GM19395 (cell line): ENCODE results near the gene LIPA.
A peak's percentile ranks its signal among the peaks of the same experiment; 100 is the strongest.
"Not testable (repeated sequence)": the region's sequence is repeated elsewhere in the genome, so short reads cannot be mapped to it uniquely, and the experiment has no call there.

Source experiments
- ATAC-seq: cut with Tn5 transposase; IDR thresholded peaks from one replicate; pipeline ENCODE4 v1.9.1; 2021; ENCODE audit warnings: mild to moderate bottlenecking, moderate library complexity; ENCODE audit not compliant: unreplicated experiment

Gene LIPA

DNA sequence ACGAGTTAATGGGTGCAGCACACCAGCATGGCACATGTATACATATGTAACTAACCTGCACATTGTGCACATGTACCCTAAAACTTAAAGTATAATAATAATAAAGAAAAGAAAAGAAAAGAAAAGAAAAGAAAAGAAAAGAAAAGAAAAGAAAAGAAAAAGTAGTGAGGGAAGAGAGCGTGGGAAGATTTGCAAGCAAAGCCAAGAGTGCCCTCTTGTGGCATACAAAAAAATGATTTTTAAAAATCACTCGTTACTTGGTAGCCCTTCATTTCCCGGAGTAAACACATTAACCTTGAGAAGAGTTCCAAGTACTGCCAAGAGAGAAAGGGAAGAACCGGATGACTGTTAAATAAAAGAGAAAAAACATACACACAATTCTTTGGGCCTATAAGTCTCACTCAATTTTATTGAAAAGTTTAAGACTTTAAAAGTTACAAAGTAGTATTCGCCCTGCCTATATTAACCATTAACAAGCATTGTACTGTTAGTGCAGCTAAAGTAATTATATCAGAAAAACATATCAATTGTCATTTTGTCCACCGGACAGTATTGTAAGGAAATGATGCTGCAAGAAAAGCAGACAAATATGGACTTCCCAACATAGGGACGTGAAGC, 38.3 kb downstream of the LIPA start:
- ATAC-seq: no peak

DNA sequence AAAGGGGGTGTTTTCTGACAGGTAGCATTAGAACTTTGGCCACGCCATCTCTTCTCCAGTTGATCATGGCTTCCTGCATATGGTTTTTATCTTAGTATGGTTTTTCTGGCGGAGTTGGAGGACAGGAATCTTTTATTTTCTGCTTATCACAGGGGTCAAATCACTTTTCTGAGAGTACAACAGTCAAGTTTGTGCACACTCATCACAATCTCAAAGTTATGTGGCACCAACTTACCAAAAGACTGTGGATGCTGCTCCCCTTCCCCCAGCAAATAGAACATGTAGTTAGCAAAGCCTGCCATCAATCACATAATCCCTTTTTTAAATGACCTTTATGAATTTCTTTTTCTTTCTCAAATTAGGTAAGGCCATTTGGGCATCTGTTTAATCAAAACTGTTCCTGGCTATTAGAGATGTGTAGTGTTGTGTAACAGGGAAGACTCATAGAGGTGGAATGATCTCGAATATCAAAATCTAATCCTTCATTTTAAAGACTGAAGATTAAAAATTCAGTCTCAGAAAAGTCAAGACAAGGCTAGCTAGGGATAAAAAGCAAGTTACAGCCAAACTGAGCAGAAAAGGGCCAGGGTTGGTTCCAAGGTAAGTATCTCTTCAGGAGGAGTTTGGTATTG, 40.7 kb downstream of the LIPA start:
- ATAC-seq: no peak

DNA sequence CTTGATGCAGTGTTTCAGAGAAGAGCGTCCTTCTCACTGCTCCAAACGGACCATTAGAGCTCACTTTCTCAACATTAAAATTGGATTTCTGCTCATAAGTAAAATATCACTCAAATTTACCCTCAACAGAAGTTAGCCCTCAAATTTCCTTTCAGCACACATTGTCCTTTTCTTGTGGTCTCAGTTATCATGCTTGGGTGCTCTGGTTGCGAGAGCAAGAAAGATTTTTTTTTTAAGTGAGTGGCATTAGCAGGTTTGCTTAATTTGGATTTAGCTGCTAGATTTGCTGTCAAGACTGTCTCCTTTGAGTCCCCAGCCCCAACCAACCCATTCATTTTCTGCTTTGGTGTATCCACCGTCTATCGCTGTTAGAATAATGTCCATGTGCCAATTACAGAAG, 41.9 kb downstream of the LIPA start:
- no peak for ATAC-seq

DNA sequence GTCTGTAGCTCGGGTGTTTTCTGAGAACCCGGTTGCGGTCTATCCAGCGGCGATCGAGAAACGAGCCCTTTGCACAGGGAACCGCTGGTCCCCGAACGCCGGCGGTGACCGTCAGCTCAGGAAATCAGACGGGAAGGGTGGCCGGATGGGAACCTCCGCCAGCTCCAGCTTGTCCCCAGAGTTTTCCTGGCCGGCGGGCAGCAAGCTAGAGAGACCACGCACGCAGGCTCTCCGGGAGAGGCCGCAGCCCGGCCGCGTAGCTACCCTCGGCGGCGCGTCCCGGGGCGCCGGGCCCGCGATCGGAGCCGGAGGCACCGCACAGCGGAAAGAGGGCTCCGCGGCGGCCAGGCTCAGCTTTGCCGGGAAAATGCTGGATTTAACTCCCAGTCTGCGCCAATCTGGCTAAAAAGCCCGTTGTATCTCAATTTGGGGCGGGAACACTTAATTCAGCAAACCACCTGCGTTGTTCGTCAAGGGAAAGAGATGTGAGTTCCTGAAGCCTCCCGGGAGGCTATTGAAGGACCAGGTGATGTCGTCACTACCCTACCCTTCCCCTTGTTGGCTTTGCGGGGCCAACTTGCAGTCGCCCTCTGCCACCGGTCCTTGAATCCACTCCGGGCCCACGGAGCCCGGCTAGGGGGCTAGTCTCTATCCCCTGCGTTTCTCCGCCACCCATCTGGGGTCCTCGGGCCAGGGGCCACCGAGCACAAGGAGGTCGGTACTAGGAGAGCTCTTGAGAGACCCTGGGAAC, 43.6 kb downstream of the LIPA start:
- ATAC-seq: peak; percentile 36

DNA sequence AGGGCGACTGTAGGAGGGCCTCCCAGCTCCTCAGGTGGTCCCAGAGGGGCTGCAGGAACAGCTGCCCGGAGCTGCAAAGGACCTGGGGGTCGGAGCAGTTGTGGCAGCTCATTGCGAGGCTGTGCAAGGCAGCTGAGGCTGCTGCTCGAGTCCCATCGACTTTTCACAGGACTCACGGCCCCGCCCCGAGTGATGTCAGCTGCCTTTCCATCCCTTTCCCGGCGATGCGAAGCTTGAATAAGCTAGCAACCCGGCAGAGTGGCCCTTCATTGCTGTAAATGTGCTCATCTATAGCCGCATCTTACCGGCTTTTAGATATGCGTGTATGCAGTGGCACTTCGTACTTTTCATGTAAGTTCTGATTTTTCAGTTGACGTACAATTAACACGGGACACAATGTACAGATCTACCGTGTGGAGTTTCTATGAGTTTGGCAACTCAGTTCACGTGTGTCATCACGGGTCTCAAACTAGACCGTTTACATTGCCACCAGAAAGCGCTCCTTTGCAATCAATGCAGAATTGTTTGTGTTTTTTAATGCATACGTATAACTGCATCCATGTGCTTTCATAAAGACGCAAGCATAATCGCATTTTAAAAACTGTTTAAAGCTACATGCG, 44.3 kb downstream of the LIPA start, which contains the start of gene CH25H:
CH25H (minus strand) TSS at position 137 of the 620 bp plus-strand sequence; CDS start at position 112, 25 bp downstream.
- ATAC-seq: peak; percentile 45

DNA sequence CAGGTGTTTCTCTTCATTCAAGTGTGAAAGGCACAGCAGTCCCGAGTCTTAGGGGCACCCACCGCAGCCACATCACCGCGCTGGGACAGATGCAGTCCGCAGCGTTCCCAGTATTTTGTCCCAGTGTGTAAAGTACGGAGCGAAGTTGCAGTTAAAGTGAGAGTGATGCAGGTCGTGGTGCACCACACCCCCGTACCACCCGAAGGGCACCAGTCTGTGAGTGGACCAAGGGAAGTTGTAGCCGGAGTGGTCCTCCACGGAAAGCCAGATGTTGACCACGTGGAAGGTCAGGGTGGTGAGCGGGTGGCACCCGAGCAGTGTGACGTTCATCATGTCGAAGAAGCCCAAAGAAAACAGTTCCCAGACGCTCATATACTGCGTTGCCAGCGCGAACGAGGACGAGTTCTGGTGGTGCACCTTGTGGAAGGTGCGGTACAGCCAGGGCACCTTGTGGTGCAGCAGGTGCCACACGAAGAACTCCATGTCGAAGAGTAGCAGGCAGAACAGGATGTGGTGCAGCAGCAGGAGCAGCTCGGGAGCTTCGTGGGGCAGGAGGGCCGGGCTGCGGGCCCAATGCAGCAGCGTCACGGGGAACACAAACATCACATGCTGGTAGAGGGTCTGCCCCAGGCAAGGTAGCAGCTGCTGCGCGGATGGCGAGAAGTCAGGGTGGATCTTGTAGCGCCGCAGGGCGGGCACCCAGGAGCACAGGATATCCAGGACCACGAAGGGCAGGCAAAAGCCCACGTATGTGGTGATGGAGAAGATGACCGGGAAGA, 45.0 kb downstream of the LIPA start:
- peak; percentile 29 for ATAC-seq

DNA sequence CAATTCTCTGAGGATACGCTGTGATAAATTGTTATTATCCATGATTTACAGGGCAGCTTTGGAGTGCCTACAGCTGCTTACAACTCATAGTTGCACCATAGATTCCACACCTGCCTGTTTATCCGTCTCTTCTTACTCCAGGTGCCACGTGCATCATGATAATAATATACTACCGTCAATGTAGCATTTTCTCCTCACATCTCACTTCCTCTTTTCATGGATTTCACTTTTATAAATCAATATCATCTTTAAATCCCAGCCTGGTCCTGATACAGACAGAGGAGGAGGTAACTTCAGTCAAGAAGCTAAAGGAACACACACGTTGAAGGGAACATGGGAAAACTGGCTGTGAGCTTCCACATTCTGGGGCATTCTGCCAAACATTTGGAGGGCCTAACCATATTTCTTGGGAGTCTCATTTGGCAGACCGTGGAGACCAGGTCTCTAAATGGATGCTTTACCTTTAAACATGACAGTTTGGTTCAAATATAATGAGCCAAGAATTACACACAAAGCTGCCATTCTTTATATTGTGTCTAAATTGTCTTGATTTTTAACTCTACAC, 46.9 kb downstream of the LIPA start:
- ATAC-seq: no peak

DNA sequence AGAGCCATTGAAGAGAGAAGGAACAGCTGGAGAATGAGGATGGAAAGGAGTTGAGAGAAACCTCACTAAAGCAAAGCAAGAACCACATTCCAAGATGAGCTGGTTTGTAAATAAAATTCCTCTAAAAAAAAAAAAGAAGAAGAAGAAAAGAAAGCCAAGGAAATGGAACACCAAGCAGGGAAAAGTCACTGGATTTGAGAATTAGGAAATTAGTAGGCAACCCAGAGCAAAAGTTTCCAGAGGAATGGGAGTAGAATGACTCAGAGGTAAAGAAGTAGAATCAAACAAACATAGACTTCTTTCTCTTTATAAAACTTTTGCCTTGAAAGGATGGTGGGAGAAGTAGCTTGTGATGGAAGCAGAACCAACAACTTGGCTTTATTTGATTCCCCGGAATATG, 48.3 kb downstream of the LIPA start:
- no peak for ATAC-seq

DNA sequence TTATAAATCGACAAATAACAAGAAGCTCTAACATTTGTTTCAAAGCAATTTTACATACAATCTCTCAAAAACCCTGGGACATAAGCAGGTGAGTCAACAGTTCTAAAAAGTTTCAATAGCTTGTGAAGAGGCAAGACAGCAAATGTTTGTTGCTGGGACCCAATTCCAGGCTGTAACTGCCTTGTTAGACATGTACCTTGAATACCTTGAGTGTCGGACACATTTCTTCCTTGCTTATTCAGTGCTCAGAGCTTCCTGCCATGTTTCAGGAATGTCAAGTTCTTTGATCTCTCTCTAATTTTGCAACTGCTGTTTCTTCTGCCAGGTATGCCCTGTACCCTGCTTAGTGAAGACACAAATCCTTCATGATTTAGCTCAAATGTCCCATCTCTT, 49.5 kb downstream of the LIPA start:
- no peak for ATAC-seq

DNA sequence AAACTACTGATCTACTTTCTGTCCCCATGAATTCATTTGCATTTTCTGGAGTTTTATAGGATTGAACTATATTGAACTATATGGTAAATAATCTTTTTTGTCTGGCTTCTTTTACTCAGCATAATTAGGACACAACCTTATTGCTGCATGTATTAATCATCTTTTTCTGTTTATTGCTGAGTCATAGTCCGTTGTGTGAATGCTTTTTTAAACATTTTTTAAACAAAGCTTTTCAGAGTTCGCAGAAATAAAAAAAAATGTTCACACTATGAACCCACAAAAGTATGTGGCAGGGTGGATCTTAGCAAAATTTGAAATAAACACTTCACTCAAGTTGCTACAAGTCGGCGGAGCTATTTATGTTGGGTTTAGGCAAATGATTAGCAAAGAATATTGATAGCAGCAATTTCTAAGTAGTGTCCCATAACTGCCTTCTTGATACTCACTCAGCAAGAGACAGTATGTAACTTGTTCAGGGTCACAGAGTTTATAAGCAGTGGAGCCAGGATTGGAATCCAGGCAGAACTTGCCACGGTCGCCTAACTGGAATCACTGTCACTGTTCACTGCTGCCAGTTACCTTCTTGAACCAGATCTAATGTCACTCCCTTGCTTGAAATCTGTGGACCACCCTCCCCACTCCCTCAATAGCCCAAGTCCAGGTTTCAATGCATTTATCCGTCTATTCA, 50.1 kb downstream of the LIPA start:
- ATAC-seq: no peak

DNA sequence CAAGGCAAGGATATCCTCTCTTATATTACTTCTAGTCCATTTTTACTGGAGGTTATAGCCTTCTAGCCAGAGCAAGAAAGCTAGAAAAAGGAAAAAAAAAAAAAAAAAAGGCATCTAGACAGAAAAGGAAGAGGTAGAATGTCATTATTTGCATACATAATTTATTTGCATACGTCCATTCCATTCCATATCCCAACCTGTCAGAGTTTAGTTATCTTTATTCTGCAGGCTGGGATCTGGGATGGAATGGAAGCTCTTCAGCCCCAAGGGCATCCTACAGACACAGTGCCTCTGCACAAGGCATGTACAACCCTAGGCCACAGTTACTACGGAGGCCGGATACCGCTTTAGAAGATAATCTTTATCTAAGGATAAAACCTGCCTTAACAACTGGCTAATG, 54.1 kb downstream of the LIPA start:
- ATAC-seq: no peak

DNA sequence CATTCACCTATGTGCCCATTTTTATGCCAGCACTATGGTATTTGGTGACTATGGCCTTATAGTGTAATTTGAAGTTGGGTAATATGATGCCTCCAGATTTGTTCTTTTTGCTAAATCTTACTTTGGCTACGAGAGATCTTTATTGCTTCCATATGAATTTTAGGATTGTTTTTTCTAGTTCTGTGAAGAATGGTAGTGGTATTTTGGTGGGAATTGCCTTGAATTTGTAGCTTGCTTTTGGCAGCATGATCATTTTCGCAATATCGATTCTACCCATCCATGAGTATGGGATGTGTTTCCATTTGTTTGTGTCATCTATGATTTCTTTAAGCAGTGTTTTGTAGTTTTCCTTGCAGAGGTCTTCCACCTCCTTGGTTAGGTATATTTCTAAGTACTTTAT, 60.3 kb downstream of the LIPA start:
- not testable (repeated sequence) for ATAC-seq

DNA sequence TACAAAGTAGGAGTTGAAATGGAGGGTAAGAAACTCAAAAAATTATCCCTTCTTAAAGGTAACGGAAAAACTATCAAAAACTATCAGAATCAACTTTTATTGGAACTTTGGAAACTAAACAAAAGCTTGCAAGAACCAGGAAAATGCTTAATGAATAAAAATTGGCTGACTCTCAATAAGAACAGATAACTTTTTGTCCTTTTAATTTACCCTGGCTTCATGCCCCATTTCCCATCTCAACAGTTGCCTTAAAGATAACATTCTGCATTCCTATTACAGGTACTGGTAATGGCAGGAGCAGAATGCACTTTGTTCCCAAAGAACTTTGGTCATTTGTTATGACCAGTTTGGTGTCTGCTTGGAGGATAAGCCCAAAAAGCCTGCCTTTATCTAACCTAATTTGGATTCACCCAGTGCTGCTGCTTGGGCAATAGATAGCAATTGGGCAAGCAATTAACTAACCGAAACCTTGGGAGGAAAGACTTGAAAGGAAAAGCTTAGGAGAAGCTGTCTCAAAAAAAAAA, 62.3 kb downstream of the LIPA start:
- no peak for ATAC-seq

DNA sequence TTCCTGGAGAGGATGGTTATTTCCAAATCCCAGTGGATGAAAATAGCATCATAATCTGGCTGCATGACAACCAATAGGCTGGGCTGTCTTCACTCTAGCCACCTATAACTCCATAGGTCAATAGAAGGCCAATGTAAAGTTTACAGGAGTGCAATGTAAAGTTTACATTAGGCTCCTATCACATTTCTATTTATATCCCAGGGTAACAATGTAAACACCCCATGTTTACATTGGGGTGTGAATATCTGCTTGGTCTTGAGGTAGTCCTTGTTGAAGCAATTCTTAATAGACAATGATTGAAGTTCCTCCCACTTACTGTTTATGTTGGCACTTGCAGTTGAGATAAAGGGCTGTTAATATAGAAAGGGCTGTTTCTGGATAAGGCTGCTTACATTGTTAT, 65.9 kb downstream of the LIPA start:
- ATAC-seq: no peak

DNA sequence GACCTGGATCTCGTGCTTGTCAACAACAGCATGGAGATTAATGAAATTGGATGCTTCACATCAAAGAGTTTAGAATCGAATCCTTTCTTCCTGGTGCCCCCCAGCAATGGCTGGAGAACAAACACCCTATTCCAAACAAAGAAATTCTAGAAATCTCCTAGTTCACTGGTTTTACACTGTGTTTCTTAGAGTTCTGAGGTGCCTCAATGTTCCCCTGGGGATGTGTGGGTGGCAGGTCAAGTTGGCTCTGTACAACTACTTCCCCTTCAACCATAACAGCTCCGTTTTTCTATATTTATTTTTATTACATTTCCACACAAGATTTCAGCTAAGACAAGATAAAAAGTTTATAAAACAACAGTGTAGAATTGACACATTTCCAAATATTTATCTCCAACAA, 66.9 kb downstream of the LIPA start:
- no peak for ATAC-seq

DNA sequence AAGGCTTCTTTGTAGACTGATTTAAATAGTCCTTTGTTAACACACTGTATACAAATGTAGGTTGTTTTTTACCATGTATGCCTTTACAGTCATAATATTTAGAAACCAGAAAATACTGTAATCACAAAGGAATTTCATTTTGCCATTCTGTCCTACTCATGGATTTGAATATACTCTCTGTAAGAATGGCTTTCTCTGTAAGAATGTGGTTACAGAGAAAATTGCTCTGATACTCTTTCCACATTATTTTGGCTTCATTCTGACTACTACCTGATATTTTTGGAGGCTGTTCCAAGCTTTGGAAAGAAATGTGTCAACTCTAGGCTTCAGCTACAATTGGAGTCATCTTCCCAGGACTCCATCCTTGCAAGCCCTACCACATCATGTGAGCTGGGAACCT, 68.0 kb downstream of the LIPA start:
- ATAC-seq: no peak

DNA sequence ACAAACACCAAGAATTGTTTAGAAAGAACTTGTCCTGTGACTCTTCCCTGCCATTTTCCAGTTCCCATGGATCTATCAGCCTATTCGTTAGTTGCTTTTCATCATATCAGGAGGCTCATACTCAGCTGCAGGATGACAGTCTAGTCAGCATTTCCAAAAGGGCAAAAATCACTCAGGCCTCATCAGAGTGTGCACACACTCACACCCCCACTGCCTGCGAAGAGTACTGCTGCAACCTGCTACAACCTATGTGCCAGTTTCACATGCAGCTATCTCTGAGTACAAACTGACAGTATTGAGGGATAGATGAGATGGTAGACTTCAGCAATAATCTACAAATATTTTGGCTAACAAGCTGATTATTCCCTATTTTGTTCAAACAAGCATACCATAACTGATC, 68.7 kb downstream of the LIPA start:
- no peak for ATAC-seq

DNA sequence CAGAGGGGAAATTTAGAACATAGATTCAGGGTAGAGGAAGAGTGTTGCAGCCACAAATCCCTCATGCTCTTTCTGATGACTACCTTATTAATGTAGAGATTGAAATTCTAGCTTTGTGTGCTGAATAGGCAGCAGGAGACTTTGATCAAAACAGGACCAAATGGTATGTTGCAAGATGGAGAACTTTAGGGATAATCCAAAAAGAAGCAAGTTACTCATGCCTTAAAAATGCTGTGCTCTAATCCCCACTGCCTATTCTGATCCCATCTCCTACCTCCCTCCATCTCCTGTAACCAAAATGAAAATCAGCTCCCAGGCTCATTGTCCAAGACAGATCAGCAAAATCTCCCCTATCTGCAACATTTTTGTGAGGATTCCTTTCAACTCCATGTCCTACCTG, 75.8 kb downstream of the LIPA start:
- ATAC-seq: no peak

DNA sequence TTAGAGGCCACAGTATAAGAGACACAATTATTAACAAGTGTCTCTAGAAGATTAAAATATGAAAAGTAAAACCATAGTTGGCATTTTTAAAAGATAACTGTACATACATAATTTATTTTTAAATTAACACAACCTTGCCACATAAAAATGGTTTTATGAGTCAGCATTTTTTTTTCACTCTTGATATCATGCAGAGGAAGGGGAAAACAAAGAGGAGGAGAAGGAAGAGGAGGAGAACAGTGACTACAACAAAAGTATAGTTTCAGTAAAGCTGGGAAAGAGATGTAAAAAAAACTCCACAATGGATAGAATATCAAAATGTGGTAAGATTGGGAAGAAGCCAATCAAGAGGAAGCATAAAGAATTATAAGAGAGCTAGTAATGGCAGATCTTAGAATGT, 78.5 kb downstream of the LIPA start:
- no peak for ATAC-seq

DNA sequence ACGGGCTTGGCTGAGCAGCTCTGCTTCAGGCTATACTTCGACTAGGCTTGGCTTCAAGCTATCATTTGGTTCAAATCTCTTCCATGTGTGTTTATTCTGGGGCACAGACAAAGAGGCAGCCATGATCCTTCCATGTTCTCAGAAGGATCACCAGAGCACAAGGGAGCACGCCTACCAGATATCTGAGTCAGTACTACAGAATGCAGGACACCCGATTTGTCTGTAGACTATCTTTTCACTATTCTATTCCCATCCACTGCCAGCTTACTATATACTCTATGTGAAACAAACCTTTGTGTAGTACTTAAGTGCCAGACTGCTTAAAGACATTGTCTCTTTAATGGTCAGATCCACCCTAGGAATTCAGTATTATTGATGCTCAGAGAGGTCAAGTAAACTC, 79.6 kb downstream of the LIPA start:
- ATAC-seq: no peak
